CD4-positive, alpha-beta T cell treated with Interferon alpha-2 for 1 hour (primary cell): ENCODE data around the gene IFI16.
"Not testable (repeated sequence)": the region's sequence is repeated elsewhere in the genome, so short reads cannot be mapped to it uniquely, and the experiment has no call there.

ENCODE experiments used
- DNase-seq, 2 donors: peaks; one replicate each; pipeline ENCODE4 v3.0.0-alpha.2; 2020 to 2022

IFI16 gene

DNA sequence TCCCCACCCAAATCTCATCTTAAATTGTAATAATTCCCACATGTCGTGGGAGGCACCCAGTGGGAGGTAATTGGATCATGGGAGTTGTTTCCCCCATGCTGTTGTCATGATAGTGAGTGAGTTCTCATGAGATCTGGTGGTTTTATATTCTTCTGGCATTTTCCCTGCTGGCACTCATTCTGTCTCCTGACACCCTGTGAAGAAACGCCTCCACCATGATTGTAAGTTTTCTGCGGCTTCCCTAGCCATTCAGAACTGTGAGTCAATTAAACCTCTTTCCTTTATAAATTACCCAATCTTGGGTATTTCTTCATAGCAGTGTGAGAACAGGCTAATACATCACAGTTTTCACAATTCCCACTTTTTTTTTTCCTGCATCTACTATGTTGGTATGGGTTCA is 93.3 kb downstream of the IFI16 start:
- DNase-seq = not testable (repeated sequence)
